ENCODE results near the gene BACH2. TPM values are rescaled to one million over a fixed set of nuclear protein-coding genes. Genes with fewer than 3 reads are reported as not detected.
A peak's percentile ranks its signal among the peaks of the same experiment; 100 is the strongest.

The BACH2 gene
- total and polyA plus RNA-seq, 9 of the 15 experiments (the other 6 are each of a cell fraction or from before 2014, with no cell fraction given), result 0.06 to 3.1 (median 0.59) TPM

DNA sequence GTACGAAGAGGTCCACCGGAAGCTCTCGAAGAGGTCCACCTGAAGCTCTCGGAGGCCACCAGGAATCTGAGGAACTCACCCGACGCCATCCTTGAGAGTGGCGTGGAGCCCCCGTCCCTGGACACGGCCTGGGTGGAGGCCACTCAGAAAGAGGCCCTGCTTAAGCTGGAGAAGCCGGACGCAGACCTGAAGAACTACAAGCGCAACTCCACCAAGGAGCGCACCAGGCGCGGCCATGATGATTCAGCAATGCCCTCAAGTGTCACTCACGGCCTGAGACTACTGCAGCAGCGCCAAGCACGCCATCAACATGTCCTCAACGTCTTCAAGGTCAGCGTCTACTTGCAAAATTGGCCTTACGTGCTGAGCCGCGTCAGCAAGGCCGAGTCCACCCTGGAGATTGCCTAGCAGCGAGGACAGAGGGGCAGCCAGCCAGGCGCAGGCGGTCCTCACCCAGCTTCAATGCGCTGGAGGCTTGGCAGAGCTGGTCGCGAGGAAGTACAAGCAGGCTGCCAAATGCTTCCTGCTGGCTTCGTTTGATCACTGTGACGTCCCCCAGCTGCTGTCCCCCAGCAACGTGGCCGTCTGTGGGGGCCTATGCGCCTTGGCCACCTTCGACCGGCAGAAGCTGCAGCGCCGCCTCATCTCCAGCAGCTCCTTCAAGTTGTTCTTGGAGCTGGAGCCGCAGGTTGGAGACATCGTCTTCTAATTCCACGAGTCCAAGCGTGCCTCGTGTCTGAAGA is 410.1 kb downstream of the BACH2 start:
- ATAC-seq (peak; percentile 39; the same call in 2 of the 3 replicates), FAIRE-seq (no peak), DNase-seq (ENCODE audit: extremely low read depth in 1 of 4, low spot score in 3 of 4) (no peak)
- Histone ChIP-seq H3K27me3 (ENCODE audit: control insufficient read depth in 2 of 2, insufficient read depth in 2 of 2, low read length in 2 of 2) (no peaks in the 10 kb centered on the region), H3K9me1 (ENCODE audit: control insufficient read depth, insufficient read depth, low read length) (no peaks in the 10 kb centered on the region), H3K4me3 (no peak overlapping the region), H3K36me3 (ENCODE audit: control insufficient read depth, insufficient read depth, low read length) (no peaks in the 10 kb centered on the region), H4K20me1 (replicated peaks; ENCODE audit: control insufficient read depth, insufficient read depth, low read length) (no peaks in the 10 kb centered on the region), H3K79me2 (ENCODE audit: control insufficient read depth, insufficient read depth, low read length) (no peaks in the 10 kb centered on the region), H3K9me3 (replicated peaks; ENCODE audit: control insufficient read depth, insufficient read depth, low read depth, low read length) (no peaks in the 10 kb centered on the region), H3K4me2 (ENCODE audit: insufficient read depth, low read length) (no peak overlapping the region), H2AFZ (ENCODE audit: low read depth, low read length) (0 out of 2 replicates have a peak overlapping the region, but pooled peaks have one; percentile 16), H3K4me1 (replicated peaks in 1 of 2; ENCODE audit: control insufficient read depth in 2 of 2, insufficient read depth in 2 of 2, low read length in 2 of 2) (peaks cover 0 to 18% of the 10 kb centered on the region in 2 experiments; a peak in 2 of 5 replicates), H3K27ac (ENCODE audit: extremely low read depth, low read depth, low read length) (no peak overlapping the region), H3K9ac (ENCODE audit: insufficient read depth in 1 of 2, low read depth in 2 of 2, low read length in 2 of 2) (no peak overlapping the region)
- in situ Hi-C loops (cut with MboI), result no loop called here
- TF ChIP-seq HNRNPL (IDR thresholded peaks at IDR 0.05; ENCODE audit: low read depth, low read length) (no peak), YY1 (IDR thresholded peaks at IDR 0.05; ENCODE audit: borderline replicate concordance in 1 of 3, control insufficient read depth in 1 of 3, extremely low read depth in 1 of 3, insufficient read depth in 3 of 3, insufficient read length in 1 of 3, insufficient replicate concordance in 2 of 3, low read depth in 1 of 3, low read length in 2 of 3) (peak in 2 of 3 experiments; percentile 42 to 66), NFE2 (IDR thresholded peaks at IDR 0.05; ENCODE audit: low read depth) (peak; percentile 62; the same call in 1 of the 2 replicates), ZNF408 (CRISPR knock-in tag; IDR thresholded peaks at IDR 0.05; ENCODE audit: low read depth) (no peak), ZNF830 (CRISPR knock-in tag; IDR thresholded peaks at IDR 0.05) (no peak), NR3C1 (CRISPR knock-in tag; IDR thresholded peaks at IDR 0.05) (no peak)
- TF ChIP-seq, protein P1, sequence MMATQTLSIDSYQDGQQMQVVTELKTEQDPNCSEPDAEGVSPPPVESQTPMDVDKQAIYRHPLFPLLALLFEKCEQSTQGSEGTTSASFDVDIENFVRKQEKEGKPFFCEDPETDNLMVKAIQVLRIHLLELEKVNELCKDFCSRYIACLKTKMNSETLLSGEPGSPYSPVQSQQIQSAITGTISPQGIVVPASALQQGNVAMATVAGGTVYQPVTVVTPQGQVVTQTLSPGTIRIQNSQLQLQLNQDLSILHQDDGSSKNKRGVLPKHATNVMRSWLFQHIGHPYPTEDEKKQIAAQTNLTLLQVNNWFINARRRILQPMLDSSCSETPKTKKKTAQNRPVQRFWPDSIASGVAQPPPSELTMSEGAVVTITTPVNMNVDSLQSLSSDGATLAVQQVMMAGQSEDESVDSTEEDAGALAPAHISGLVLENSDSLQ (IDR thresholded peaks at IDR 0.05), result peak; percentile 39; the same call in 1 of the 2 replicates
- ChIA-PET CTCF (ENCODE audit: low intra/inter-chr PET ratio) (no interaction called here), POLR2A (no interaction called here)
- no TSS peak for BruUV-seq (replicated peaks)
- intact Hi-C loops (cut with micrococcal nuclease), result no loop called here
- 61% methylated on average over 39 of the region's 44 CpGs for WGBS (ENCODE audit: insufficient coverage, low coverage, missing lambda C conversion rate)

Small RNA genes lying within 50 kb of the gene (microRNA-seq; reads per million reads assigned to microRNA genes)
- gene MIR4464 (ENCODE audit: borderline microRNAs expressed), result not detected

Small RNA genes lying within 50 kb of the gene (small RNA-seq; reads per million reads assigned to genes)
- gene MIR4464 (not detected), gene RF00019 (not detected), gene RN7SKP110 (not detected)

All from K562 (cell line).